GM12872 (cell line): ENCODE results near the gene C1QC.

ENCODE experiments used
- TF ChIP-seq, protein P1 (sequence below): IDR thresholded peaks from 3 replicates; pipeline ENCODE4 v1.5.1; 2011; ENCODE audit warnings: low read depth, mild to moderate bottlenecking, low read length, moderate library complexity; ENCODE audit not compliant: insufficient read depth

The C1QC gene

DNA sequence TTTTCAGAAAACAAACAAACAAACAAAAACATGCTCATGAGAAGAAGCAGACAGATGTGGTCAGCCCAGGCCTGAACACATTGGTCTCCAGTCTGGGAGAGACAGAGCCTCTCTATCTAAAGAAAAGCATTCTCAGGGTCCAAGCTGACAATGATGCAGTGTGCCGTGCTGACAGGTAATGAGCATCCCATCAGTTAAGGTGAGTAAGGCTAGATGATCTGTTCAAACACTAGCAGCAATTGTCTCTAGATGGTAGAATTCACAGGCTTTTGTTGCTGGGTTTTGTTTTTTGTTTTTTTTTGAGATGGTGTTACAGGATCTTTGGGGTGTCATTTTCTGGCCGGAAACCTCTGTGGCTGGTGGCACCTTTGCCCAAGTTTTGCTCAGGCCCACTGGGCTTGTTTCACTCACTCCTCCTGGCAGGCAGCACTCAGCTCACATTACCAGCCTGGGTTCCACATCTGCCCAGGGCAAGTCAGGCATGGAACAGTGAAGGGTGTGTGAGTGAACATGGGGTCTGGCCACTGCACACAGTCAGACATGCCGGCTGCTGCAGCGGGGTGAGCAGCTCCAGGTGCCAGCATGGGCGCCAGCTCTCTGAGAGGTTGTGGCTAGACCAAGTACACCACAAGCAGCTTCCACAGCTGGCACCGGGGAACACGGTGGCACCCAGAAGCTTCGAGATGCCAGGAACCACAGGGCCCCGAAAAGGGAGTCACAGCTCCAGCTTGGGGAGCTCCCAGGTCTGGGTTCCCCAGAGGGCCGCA lies 9.6 kb upstream of the C1QC start:
- TF ChIP-seq, protein P1, sequence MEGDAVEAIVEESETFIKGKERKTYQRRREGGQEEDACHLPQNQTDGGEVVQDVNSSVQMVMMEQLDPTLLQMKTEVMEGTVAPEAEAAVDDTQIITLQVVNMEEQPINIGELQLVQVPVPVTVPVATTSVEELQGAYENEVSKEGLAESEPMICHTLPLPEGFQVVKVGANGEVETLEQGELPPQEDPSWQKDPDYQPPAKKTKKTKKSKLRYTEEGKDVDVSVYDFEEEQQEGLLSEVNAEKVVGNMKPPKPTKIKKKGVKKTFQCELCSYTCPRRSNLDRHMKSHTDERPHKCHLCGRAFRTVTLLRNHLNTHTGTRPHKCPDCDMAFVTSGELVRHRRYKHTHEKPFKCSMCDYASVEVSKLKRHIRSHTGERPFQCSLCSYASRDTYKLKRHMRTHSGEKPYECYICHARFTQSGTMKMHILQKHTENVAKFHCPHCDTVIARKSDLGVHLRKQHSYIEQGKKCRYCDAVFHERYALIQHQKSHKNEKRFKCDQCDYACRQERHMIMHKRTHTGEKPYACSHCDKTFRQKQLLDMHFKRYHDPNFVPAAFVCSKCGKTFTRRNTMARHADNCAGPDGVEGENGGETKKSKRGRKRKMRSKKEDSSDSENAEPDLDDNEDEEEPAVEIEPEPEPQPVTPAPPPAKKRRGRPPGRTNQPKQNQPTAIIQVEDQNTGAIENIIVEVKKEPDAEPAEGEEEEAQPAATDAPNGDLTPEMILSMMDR = no peak

DNA sequence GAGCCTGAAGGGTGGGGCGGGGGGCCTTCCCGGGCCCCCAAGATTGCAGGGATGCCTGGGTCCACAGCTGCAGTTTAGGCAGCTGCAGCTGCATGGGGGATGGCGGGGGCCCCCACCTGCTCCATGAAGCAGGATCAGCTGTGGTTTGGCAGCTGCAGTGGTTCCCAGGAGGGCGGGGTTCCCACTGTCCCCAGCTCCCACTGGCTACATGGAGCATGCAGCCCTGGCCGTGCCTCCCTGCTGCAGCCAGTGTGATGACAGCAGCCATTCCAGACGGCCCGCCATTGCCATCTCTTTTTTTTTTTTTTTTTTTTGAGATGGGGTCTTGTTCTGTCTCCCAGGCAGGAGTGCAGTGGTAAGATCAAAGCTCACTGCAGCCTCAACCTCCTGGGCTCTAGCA lies 8.0 kb upstream of the C1QC start:
- TF ChIP-seq, protein P1 = no peak

DNA sequence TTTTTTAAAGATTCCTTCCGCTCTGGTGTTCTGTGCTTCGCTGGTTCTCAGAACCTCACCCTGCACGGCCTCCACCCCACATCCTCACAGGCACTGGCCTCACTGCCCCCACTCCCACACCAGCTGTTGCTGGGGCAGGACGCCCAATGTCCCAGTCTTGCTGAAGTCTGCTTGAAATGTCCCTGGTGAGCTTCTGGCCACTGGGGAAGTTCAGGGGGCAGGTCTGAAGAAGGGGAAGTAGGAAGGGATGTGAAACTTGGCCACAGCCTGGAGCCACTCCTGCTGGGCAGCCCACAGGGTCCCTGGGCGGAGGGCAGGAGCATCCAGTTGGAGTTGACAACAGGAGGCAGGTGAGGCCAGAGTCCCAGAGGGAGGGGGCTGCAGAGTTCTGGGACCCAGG lies 7.1 kb upstream of the C1QC start, which contains the start of gene C1QA:
C1QA (plus strand) TSS at position 276 of the 400 bp plus-strand sequence. CDS start 989 bp downstream, outside the sequence.
- TF ChIP-seq, protein P1 = no peak

DNA sequence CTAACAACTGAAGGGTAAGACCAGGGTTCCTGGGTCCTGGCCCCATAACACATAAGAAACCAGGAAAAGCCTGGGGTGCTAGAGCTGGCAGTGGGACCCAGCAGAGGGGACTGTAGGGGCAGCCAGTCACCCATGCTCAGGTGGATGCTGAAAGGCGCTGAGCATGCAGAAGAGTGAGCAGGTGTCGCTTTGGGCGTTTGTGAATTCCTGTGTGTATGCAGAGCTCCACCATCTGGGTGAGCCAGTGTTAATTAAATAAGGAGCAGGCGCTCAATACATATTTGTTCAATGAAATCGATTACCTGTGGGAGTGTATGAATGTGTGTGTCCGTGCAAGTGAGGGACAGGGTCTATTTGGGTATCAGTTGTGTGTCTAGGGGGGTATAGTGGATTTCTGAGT lies 6.5 kb upstream of the C1QC start:
- TF ChIP-seq, protein P1 = no peak

DNA sequence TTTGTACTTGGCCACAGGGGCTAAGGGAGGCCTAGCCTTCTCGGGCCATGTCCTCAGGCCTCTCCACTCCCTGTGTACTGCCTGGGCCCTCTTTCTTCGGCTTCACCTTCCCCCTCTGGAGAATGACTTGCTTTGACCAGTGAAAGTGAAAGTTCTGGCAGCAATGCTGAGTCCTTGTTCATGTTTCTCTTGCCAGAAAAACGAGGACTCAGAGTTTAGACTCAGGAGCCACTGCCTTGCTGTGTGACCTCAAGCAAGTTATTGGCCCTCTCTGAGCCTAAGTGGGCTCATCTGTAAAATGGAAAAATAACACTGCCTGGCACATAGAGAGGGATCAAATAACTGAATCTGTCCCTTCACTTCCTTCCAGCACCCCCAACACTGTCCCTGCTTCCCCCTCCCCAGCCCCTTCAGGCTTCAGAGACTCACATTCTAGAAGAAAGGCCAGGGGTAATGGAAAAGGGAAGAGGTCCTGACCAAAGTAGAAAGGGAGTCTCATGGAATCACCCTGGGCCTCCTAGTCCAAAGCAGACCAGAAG lies 5.5 kb upstream of the C1QC start:
- TF ChIP-seq, protein P1 = no peak

DNA sequence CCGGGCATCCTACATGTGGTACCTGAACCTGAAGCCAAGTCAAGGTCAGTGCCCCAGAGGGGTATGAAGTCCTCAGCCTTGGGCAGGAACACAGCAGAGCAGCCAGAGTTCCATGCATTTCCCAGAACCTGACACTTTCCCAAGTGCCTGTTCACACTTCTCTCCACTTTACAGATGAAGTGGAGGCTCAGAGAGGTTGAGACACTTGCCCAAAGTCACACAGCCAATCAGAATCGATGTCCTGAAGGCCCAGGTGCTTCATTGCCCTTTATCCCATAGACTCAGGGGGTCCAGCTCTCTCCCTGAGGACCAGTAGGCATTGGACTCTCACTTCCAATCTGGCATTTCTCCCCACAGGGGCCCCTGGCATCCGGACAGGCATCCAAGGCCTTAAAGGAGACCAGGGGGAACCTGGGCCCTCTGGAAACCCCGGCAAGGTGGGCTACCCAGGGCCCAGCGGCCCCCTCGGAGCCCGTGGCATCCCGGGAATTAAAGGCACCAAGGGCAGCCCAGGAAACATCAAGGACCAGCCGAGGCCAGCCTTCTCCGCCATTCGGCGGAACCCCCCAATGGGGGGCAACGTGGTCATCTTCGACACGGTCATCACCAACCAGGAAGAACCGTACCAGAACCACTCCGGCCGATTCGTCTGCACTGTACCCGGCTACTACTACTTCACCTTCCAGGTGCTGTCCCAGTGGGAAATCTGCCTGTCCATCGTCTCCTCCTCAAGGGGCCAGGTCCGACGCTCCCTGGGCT lies 4.8 kb upstream of the C1QC start:
- TF ChIP-seq, protein P1 = no peak

DNA sequence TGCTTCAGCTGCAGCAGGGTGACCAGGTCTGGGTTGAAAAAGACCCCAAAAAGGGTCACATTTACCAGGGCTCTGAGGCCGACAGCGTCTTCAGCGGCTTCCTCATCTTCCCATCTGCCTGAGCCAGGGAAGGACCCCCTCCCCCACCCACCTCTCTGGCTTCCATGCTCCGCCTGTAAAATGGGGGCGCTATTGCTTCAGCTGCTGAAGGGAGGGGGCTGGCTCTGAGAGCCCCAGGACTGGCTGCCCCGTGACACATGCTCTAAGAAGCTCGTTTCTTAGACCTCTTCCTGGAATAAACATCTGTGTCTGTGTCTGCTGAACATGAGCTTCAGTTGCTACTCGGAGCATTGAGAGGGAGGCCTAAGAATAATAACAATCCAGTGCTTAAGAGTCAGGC lies 4.1 kb upstream of the C1QC start:
- TF ChIP-seq, protein P1 = 0 out of 3 replicates have a peak, but pooled peaks have one; percentile 3
